ENCODE measurements around the gene ACSM5.

ACSM5 gene

GRCh38 chr16:20409398-20410120 lies at the start of gene ACSM5:
Gene ACSM5 (plus strand): TSS chr16:20409534. CDS start chr16:20411485, 1,951 bp downstream.
- no peak for ATAC-seq
- TF ChIP-seq ISL1 (CRISPR knock-in tag; IDR thresholded peaks at IDR 0.05) (no peak), CSDC2 (CRISPR knock-in tag; IDR thresholded peaks at IDR 0.05) (no peak), TSHZ2 (CRISPR knock-in tag; IDR thresholded peaks at IDR 0.05) (no peak), CSRNP3 (CRISPR knock-in tag; IDR thresholded peaks at IDR 0.05) (no peak), OSR1 (CRISPR knock-in tag; IDR thresholded peaks at IDR 0.05) (no peak), PATZ1 (CRISPR knock-in tag; IDR thresholded peaks at IDR 0.05; ENCODE audit: borderline replicate concordance) (no peak), ZNF70 (CRISPR knock-in tag; IDR thresholded peaks at IDR 0.05) (no peak), ZNF8 (CRISPR knock-in tag; IDR thresholded peaks at IDR 0.05) (no peak), ZFP30 (CRISPR knock-in tag; IDR thresholded peaks at IDR 0.05) (no peak), BACH2 (CRISPR knock-in tag; IDR thresholded peaks at IDR 0.05; ENCODE audit: borderline replicate concordance) (no peak)

GRCh38 chr16:20359997-20360396 lies 49.3 kb upstream of the ACSM5 start:
- ATAC-seq = no peak
- TF ChIP-seq CSDC2 (CRISPR knock-in tag; IDR thresholded peaks at IDR 0.05) (no peak), ZFP30 (CRISPR knock-in tag; IDR thresholded peaks at IDR 0.05) (no peak), BACH2 (CRISPR knock-in tag; IDR thresholded peaks at IDR 0.05; ENCODE audit: borderline replicate concordance) (no peak), TSHZ2 (CRISPR knock-in tag; IDR thresholded peaks at IDR 0.05) (no peak)

- ATAC-seq = no peak
- no peak for TF ChIP-seq ZFP3 (CRISPR knock-in tag; IDR thresholded peaks at IDR 0.05)
- TF ChIP-seq ARNTL (CRISPR knock-in tag; IDR thresholded peaks at IDR 0.05; ENCODE audit: borderline replicate concordance, low read depth) = no peak
- no peak for TF ChIP-seq ESRRG (CRISPR knock-in tag; IDR thresholded peaks at IDR 0.05)
- TF ChIP-seq CSDC2 (CRISPR knock-in tag; IDR thresholded peaks at IDR 0.05) = no peak
- no peak for TF ChIP-seq CREB5 (CRISPR knock-in tag; IDR thresholded peaks at IDR 0.05; ENCODE audit: low read depth)
- TF ChIP-seq PPARA (CRISPR knock-in tag; IDR thresholded peaks at IDR 0.05; ENCODE audit: borderline replicate concordance) = no peak
- no peak for TF ChIP-seq CSRNP3 (CRISPR knock-in tag; IDR thresholded peaks at IDR 0.05)
- TF ChIP-seq ZNF565 (CRISPR knock-in tag; conservative IDR thresholded peaks at IDR 0.05; ENCODE audit: low read depth) = no peak
- TF ChIP-seq ISL1 (CRISPR knock-in tag; IDR thresholded peaks at IDR 0.05) = no peak
- no peak for TF ChIP-seq SNAI2 (CRISPR knock-in tag; IDR thresholded peaks at IDR 0.05)
- TF ChIP-seq ZFP30 (CRISPR knock-in tag; IDR thresholded peaks at IDR 0.05) = no peak
- TF ChIP-seq BACH2 (CRISPR knock-in tag; IDR thresholded peaks at IDR 0.05; ENCODE audit: borderline replicate concordance) = no peak
- no peak for TF ChIP-seq TOX (CRISPR knock-in tag; IDR thresholded peaks at IDR 0.05; ENCODE audit: borderline replicate concordance)
- no peak for TF ChIP-seq TCF4 (CRISPR knock-in tag; IDR thresholded peaks at IDR 0.05; ENCODE audit: borderline replicate concordance)
- no peak for TF ChIP-seq GLIS3 (CRISPR knock-in tag; IDR thresholded peaks at IDR 0.05)
- no peak for TF ChIP-seq PATZ1 (CRISPR knock-in tag; IDR thresholded peaks at IDR 0.05; ENCODE audit: borderline replicate concordance)
Observed at GRCh38 chr16:20363191-20363590, 46.1 kb upstream of the ACSM5 start.

Measured in SK-N-SH treated with all-trans-retinoic acid at 6 μM for 48 hours (cell line).